Measurements from ENCODE around the gene CSTB. TPM values are rescaled to one million over a fixed set of nuclear protein-coding genes. Genes with fewer than 3 reads are reported as not detected.
A peak's percentile ranks its signal among the peaks of the same experiment; 100 is the strongest.

CSTB gene
- total and polyA plus RNA-seq, 7 experiments from 2014 or later = 14.7 to 66.5 (median 37.9) TPM

DNA sequence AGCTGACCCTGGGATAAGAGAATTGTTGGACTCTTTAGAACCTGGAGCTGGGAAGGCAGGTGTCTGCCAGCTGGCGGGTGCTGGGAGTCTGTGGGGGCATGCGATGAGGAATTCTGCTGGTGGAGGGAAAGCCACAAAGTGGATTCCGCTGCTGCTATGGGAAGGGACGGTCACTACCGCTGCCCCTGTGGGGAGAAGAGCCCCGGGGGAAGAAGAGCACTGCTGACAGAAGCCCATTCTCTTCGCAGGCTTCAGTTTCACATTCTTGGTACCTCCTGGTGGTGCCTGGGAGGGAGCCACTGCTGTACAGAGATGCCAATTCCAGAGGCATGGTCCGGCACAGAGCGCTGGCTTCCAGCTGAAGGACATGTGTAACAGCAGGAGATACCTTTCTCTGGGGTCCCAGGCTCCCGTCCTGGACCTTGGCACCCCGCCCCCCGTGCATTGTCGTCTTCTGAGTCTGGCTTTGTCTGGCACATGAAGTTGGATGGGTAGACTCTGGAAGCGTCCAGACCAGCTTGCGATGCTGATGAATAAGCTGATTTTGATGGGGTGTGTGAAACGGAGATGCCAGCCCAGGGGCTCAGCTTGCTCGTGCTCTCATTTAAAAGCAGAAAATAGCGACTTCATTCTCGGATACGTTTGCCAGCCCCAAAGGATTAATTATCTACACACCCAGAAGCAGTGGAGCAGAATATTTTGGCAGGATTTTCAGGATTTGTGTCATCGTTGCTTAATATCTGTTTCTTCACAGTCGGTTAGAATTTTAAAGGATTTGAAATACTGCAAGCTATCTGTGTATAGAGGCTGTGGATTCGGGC lies 44.0 kb downstream of the CSTB start:
- Mint-ChIP-seq H3K27me3 (no peaks in the 10 kb centered on the region), H3K27ac (peak overlapping the region in 6 of 9 donors; percentile 2 to 85 (median 48)), H3K36me3 (peaks cover 0 to 6% (median 0%) of the 10 kb centered on the region in 5 donors), H3K4me3 (no peak overlapping the region), H3K4me1 (peaks cover 35 to 58% (median 44%) of the 10 kb centered on the region in 7 donors), H3K9me3 (no peaks in the 10 kb centered on the region)
- POLR2A ChIA-PET = interaction anchor here (1.0 kb wide), 1 partner anchor 10 kb away, joined by 3 read pairs; no protein-coding TSS in a partner anchor
- Histone ChIP-seq H3K27me3 (ENCODE audit: control insufficient read depth in 2 of 2, insufficient read depth in 2 of 2, low read length in 2 of 2) (no peaks in the 10 kb centered on the region), H3K4me1 (ENCODE audit: control insufficient read depth in 2 of 2, insufficient read depth in 2 of 2, low read length in 2 of 2) (peaks cover 13 to 14% of the 10 kb centered on the region in 2 donors), H3K36me3 (ENCODE audit: control insufficient read depth in 2 of 3, insufficient read depth in 3 of 3, low read length in 3 of 3) (peaks cover 0 to 17% (median 0%) of the 10 kb centered on the region in 3 experiments), H3K9me3 (ENCODE audit: control insufficient read depth in 2 of 3, low read length in 3 of 3) (no peaks in the 10 kb centered on the region), H3K27ac (ENCODE audit: low read depth, low read length) (no peak overlapping the region), H3K4me3 (ENCODE audit: low read length) (no peak overlapping the region)
- DNase-seq (no peak), ATAC-seq (no peak)
- CTCF ChIA-PET = no interaction called here
- intact Hi-C loops (cut with micrococcal nuclease) = no loop called here

DNA sequence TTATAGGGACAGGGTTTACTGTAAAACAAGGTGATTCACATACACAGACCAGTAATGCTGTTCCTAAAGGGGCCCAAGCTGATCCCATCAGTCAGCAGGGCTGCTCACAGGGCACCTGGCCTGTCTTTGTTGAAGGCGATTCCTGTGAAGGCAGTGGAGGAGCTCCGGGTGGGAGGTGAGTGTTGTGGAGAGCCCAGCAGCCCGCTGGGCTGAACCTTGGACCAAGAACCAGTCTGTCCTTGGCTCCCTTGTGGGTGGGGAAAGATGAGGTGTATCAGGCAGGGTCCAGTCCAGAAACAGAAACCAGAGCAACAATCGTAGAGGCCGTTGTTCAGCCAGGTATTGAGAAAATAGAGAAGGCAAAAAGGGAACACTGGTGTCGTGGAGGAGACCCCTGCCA lies 44.6 kb downstream of the CSTB start:
- Mint-ChIP-seq H3K27me3 (no peaks in the 10 kb centered on the region), H3K4me3 (peak overlapping the region in 1 of 10 donors; percentile 38), H3K9me3 (no peaks in the 10 kb centered on the region), H3K4me1 (peaks cover 38 to 64% (median 50%) of the 10 kb centered on the region in 7 donors), H3K27ac (peak overlapping the region in 7 of 9 donors; percentile 2 to 85 (median 39)), H3K36me3 (peaks cover 0 to 6% (median 0%) of the 10 kb centered on the region in 5 donors)
- H3K9me3 ChIP-seq (ENCODE audit: control insufficient read depth in 2 of 3, low read length in 3 of 3) = no peaks in the 10 kb centered on the region
- H3K27me3 ChIP-seq (ENCODE audit: control insufficient read depth in 2 of 2, insufficient read depth in 2 of 2, low read length in 2 of 2) = no peaks in the 10 kb centered on the region
- H3K4me1 ChIP-seq (ENCODE audit: control insufficient read depth in 2 of 2, insufficient read depth in 2 of 2, low read length in 2 of 2) = peaks cover 14 to 19% of the 10 kb centered on the region in 2 donors
- ChIA-PET POLR2A (no interaction called here), CTCF (no interaction called here)
- ATAC-seq = no peak
- peaks cover 0 to 12% (median 0%) of the 10 kb centered on the region in 3 experiments for H3K36me3 ChIP-seq (ENCODE audit: control insufficient read depth in 2 of 3, insufficient read depth in 3 of 3, low read length in 3 of 3)
- intact Hi-C loops (cut with micrococcal nuclease) = no loop called here
- H3K27ac ChIP-seq (ENCODE audit: low read depth, low read length) = no peak overlapping the region
- DNase-seq = no peak
- no peak overlapping the region for H3K4me3 ChIP-seq (ENCODE audit: low read length)

DNA sequence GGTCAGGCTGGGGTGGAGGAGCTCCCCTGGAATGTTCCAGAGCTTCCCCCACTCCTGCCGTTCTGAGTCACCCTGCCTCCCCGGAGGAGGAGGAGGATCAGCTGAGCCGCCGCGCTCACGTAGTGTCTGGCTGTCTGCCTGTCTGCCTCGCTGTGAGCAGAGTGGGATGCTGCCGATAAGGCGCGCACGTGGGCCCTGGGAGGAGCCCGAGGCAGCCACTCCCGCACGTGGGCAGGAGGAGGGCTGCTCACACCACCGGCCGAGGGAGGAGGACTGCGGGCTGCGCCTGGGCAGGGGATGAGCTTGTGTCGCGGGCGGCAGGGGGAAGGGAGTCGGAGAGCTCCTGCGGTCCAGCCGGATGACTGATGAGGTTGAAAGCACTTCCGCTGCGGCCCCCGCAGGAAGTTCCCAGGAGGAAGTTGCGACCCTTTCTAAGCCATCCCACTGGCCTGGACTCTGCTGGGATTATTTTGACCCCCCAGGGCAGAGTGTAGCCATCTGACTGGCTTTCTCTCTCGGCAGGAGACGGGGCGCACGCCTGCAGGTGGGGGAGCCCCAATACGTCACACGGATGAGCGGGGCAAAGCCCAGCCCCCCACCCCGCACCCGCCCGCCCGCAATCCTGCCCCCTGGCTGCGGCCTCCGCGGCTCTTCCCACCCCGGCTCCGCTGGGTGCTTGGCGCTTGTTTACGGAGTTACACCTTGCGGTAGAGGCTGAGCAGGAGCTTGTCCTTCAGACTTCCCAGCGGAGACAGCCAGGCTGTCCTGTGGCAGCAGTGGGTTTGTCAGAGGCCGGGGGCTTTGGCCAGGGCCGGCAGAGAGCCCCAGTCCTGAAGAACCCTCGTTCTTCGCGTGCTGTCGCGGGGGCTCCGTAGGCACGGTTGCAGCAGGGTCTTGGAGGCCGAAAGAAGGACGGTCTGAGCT lies 47.4 kb downstream of the CSTB start:
- Histone ChIP-seq H3K27ac (ENCODE audit: low read depth, low read length) (peak overlapping the region; percentile 58), H3K4me3 (ENCODE audit: low read length) (peak overlapping the region; percentile 50), H3K36me3 (ENCODE audit: control insufficient read depth in 2 of 3, insufficient read depth in 3 of 3, low read length in 3 of 3) (peaks cover 0 to under 1% (median 0%) of the 10 kb centered on the region in 3 experiments), H3K9me3 (ENCODE audit: control insufficient read depth in 2 of 3, low read length in 3 of 3) (no peaks in the 10 kb centered on the region), H3K27me3 (ENCODE audit: control insufficient read depth in 2 of 2, insufficient read depth in 2 of 2, low read length in 2 of 2) (no peaks in the 10 kb centered on the region), H3K4me1 (ENCODE audit: control insufficient read depth in 2 of 2, insufficient read depth in 2 of 2, low read length in 2 of 2) (peaks cover 14 to 25% of the 10 kb centered on the region in 2 donors)
- ATAC-seq = peak; percentile 90
- DNase-seq = peak; percentile 52 to 88 (median 65)
- intact Hi-C loops (cut with micrococcal nuclease) = loop anchor here (1.0 to 5.0 kb wide), 3 partner anchors 9 to 60 kb away; partner anchors contain the start of genes PDXK (in 2 of the 2), CSTB (in 1 of the 2) and RRP1 (in 1 of the 2)
- CTCF ChIA-PET = interaction anchor here (1.3 kb wide), 1 partner anchor 247 kb away, joined by 3 read pairs; no protein-coding TSS in a partner anchor
- H3K4me3 Mint-ChIP-seq = peak overlapping the region; percentile 70 to 92 (median 86)
- POLR2A ChIA-PET = interaction anchor here (1.3 to 1.7 kb wide), 2 partner anchors 9 to 61 kb away, joined by 4 to 10 read pairs; no protein-coding TSS in a partner anchor
- peaks cover 0 to 6% (median 4%) of the 10 kb centered on the region in 5 donors for H3K36me3 Mint-ChIP-seq
- no peaks in the 10 kb centered on the region for H3K27me3 Mint-ChIP-seq
- no peaks in the 10 kb centered on the region for H3K9me3 Mint-ChIP-seq
- peak overlapping the region; percentile 56 to 90 (median 80) for H3K27ac Mint-ChIP-seq
- peaks cover 37 to 68% (median 54%) of the 10 kb centered on the region in 7 donors for H3K4me1 Mint-ChIP-seq

DNA sequence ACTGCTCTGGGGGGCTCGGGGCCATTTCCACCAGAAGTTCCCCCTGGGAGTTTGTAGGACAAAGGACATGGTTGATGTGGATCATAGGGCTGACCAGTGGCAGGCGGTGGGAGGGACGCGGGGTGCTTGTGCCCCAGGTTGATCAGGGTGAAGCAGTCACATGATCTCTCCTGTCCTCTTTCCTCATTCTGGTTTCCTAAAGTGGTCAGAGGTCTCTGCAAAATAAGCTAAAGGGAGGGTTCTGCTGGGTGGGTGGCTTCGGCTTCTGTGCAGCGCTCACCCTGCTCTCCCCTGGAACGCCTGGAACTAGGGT lies 48.0 kb downstream of the CSTB start:
- H3K27me3 Mint-ChIP-seq = no peaks in the 10 kb centered on the region
- ATAC-seq (no peak), DNase-seq (no peak)
- no peaks in the 10 kb centered on the region for H3K9me3 Mint-ChIP-seq
- H3K4me1 Mint-ChIP-seq = peaks cover 36 to 64% (median 49%) of the 10 kb centered on the region in 7 donors
- Histone ChIP-seq H3K9me3 (ENCODE audit: control insufficient read depth in 2 of 3, low read length in 3 of 3) (no peaks in the 10 kb centered on the region), H3K4me1 (ENCODE audit: control insufficient read depth in 2 of 2, insufficient read depth in 2 of 2, low read length in 2 of 2) (peaks cover 14 to 25% of the 10 kb centered on the region in 2 donors), H3K27ac (ENCODE audit: low read depth, low read length) (peak overlapping the region; percentile 40), H3K27me3 (ENCODE audit: control insufficient read depth in 2 of 2, insufficient read depth in 2 of 2, low read length in 2 of 2) (no peaks in the 10 kb centered on the region), H3K4me3 (ENCODE audit: low read length) (peak overlapping the region; percentile 50), H3K36me3 (ENCODE audit: control insufficient read depth in 2 of 3, insufficient read depth in 3 of 3, low read length in 3 of 3) (peaks cover 0 to 5% (median 0%) of the 10 kb centered on the region in 3 experiments)
- H3K27ac Mint-ChIP-seq = peak overlapping the region; percentile 56 to 90 (median 80)
- CTCF ChIA-PET = interaction anchor here (1.3 kb wide), 1 partner anchor 247 kb away, joined by 3 read pairs; no protein-coding TSS in a partner anchor
- intact Hi-C loops (cut with micrococcal nuclease) = loop anchor here (1.0 to 5.0 kb wide), 3 partner anchors 9 to 61 kb away; partner anchors contain the start of genes PDXK (in 2 of the 2), CSTB (in 1 of the 2) and RRP1 (in 1 of the 2)
- POLR2A ChIA-PET = interaction anchor here (1.2 to 1.7 kb wide), 3 partner anchors 8 to 62 kb away, joined by 3 to 10 read pairs (median 4); partner anchors contain the start of gene PDXK
- H3K36me3 Mint-ChIP-seq = peaks cover 0 to 6% (median 4%) of the 10 kb centered on the region in 5 donors
- H3K4me3 Mint-ChIP-seq = peak overlapping the region; percentile 67 to 92 (median 86)

DNA sequence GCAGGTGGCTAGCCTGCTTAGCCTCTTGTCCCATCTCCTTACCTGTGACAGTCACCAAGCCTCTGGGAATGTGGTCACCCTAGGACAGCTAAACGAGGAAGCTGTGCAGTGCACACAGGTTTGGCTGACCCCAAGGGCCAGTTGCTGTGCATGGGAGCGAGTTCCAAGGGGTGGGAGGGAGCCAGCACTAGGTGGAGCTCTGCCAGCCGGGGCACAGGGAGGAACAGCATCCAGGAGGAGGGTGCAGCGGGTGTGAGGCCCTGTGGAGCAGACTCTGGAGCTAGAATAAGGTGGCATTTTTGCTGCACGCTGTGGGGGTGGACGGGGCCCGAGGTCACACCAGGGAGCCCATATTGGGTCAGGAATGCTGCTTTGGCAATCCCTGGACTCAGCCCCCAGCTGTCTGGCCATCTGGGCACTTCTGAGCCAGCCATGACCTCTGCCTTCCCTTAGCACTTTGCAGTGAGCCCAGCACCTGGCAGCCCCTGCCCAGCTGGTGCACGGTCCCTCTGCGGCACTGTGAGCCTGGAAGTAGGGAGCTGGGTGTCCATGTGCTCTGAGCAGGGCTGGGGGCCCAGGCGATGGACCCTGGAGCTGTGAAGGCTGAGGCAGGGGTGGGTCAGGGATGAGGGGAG lies 48.5 kb downstream of the CSTB start:
- Mint-ChIP-seq H3K36me3 (peaks cover 0 to 6% (median 4%) of the 10 kb centered on the region in 5 donors), H3K27me3 (no peaks in the 10 kb centered on the region), H3K4me1 (peaks cover 41 to 62% (median 48%) of the 10 kb centered on the region in 7 donors), H3K4me3 (peak overlapping the region; percentile 48 to 92 (median 82)), H3K27ac (peak overlapping the region in 8 of 9 donors; percentile 40 to 90 (median 79)), H3K9me3 (no peaks in the 10 kb centered on the region)
- DNase-seq = no peak
- intact Hi-C loops (cut with micrococcal nuclease) = loop anchor here (1.0 to 5.0 kb wide), 3 partner anchors 8 to 61 kb away; partner anchors contain the start of genes PDXK (in 2 of the 2), CSTB (in 1 of the 2) and RRP1 (in 1 of the 2)
- Histone ChIP-seq H3K27me3 (ENCODE audit: control insufficient read depth in 2 of 2, insufficient read depth in 2 of 2, low read length in 2 of 2) (no peaks in the 10 kb centered on the region), H3K4me1 (ENCODE audit: control insufficient read depth in 2 of 2, insufficient read depth in 2 of 2, low read length in 2 of 2) (peaks cover 14 to 25% of the 10 kb centered on the region in 2 donors), H3K36me3 (ENCODE audit: control insufficient read depth in 2 of 3, insufficient read depth in 3 of 3, low read length in 3 of 3) (peaks cover 0 to 5% (median 0%) of the 10 kb centered on the region in 3 experiments), H3K9me3 (ENCODE audit: control insufficient read depth in 2 of 3, low read length in 3 of 3) (no peaks in the 10 kb centered on the region), H3K4me3 (ENCODE audit: low read length) (peak overlapping the region; percentile 50), H3K27ac (ENCODE audit: low read depth, low read length) (no peak overlapping the region)
- POLR2A ChIA-PET = interaction anchor here (0.6 to 1.3 kb wide), 3 partner anchors 8 to 62 kb away, joined by 3 to 4 read pairs (median 3); partner anchors contain the start of gene PDXK
- ATAC-seq = no peak
- CTCF ChIA-PET = interaction anchor here (1.3 kb wide), 1 partner anchor 248 kb away, joined by 3 read pairs; no protein-coding TSS in a partner anchor
